ENCODE data around the gene CXCL3. TPM values are rescaled to one million over a fixed set of nuclear protein-coding genes. Genes with fewer than 3 reads are reported as not detected.

CXCL3 gene
- total RNA-seq, 1 donor from 2014 or later, result 1.4 TPM

GRCh38 chr4:74000301-74000700, 38.2 kb downstream of the CXCL3 start:
- no peak overlapping the region for H3K27ac Mint-ChIP-seq (ENCODE audit: unreplicated experiment)
- FAIRE-seq, result no peak
- peaks cover 7% of the 10 kb centered on the region for H3K27me3 Mint-ChIP-seq (ENCODE audit: low read depth, unreplicated experiment)
- Histone ChIP-seq H3K4me2 (ENCODE audit: low read length) (no peak overlapping the region), H3K9ac (ENCODE audit: low read length) (no peak overlapping the region), H3K4me3 (ENCODE audit: insufficient read depth, low read depth, low read length) (no peak overlapping the region), H3K79me2 (ENCODE audit: insufficient read depth, low read length) (no peaks in the 10 kb centered on the region), H3K27ac (ENCODE audit: low read depth, low read length) (no peak overlapping the region), H4K20me1 (ENCODE audit: insufficient read depth, low read length) (no peaks in the 10 kb centered on the region), H2AFZ (ENCODE audit: low read depth, low read length) (no peak overlapping the region), H3K27me3 (ENCODE audit: insufficient read depth, low read length) (peaks cover 8% of the 10 kb centered on the region), H3K4me1 (ENCODE audit: insufficient read depth, low read length) (peaks cover 11% of the 10 kb centered on the region), H3K9me3 (ENCODE audit: insufficient read depth, low read depth, low read length) (no peaks in the 10 kb centered on the region), H3K36me3 (ENCODE audit: insufficient read depth, low read length) (no peaks in the 10 kb centered on the region)
- TF ChIP-seq EZH2 (IDR thresholded peaks at IDR 0.05; ENCODE audit: insufficient read depth, low read length), result no peak
- TF ChIP-seq, protein P1, sequence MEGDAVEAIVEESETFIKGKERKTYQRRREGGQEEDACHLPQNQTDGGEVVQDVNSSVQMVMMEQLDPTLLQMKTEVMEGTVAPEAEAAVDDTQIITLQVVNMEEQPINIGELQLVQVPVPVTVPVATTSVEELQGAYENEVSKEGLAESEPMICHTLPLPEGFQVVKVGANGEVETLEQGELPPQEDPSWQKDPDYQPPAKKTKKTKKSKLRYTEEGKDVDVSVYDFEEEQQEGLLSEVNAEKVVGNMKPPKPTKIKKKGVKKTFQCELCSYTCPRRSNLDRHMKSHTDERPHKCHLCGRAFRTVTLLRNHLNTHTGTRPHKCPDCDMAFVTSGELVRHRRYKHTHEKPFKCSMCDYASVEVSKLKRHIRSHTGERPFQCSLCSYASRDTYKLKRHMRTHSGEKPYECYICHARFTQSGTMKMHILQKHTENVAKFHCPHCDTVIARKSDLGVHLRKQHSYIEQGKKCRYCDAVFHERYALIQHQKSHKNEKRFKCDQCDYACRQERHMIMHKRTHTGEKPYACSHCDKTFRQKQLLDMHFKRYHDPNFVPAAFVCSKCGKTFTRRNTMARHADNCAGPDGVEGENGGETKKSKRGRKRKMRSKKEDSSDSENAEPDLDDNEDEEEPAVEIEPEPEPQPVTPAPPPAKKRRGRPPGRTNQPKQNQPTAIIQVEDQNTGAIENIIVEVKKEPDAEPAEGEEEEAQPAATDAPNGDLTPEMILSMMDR (IDR thresholded peaks at IDR 0.05; ENCODE audit: insufficient read depth, low read depth, low read length), result no peak
- H3K4me1 Mint-ChIP-seq (ENCODE audit: low read depth, unreplicated experiment), result peaks cover 2% of the 10 kb centered on the region
- no peak overlapping the region for H3K4me3 Mint-ChIP-seq (ENCODE audit: unreplicated experiment)
- no peaks in the 10 kb centered on the region for H3K36me3 Mint-ChIP-seq (ENCODE audit: low read depth, unreplicated experiment)
- peaks cover 5% of the 10 kb centered on the region for H3K9me3 Mint-ChIP-seq (ENCODE audit: unreplicated experiment)
- DNase-seq (ENCODE audit: low read depth), result no peak

DNA sequence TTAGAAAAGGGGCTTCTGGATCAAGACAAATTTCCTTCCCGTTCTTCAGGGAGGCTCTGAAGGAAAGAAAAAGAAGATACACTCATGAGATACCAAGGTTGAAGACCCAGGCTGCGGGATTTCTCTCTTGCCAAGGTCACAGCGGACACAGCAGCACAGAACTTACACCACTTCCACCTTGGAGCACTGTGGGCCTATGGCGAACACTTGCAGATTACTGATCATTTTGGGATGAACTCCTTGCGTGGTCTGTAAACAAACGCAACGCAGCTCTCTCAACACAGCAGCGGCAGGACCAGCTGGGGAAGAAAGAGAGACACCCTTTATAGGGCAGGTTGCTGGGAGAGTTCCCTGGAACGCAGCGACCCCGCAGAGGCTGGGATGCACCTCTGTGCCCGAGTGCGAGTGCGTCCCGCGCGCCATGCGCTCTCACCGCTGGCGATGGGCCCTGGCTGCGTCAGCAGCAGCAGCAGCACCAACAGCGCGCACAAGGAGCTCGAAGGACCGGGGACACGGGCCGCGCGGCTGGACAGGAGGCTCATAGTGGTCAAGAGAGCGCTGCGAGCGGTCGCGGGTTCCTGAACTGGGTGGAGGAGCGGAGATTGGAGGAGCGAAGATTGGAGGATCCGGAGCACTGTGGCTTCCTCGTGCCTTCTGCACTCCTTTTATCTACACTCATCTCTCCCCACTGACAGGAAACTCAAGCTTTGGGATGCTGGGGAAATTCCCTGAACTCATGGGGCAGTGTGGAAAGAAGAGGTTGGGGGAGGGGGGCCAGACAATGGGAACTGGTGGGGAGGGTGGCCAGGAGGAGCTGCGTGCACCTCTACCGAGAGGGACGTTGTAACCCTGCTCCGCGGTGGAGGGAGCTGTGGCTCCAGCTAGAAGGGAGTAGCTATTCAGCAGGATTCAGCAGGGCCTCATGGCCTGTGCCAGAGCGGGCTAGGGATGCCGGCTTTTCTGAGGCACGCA, 40.2 kb downstream of the CXCL3 start, which contains the start of gene CXCL5:
Gene CXCL5, minus strand, starts transcription at position 638 of the 972 bp plus-strand sequence. Its CDS starts 96 bp downstream, at position 542.
- Mint-ChIP-seq H3K9me3 (ENCODE audit: unreplicated experiment) (peaks cover 5% of the 10 kb centered on the region), H3K36me3 (ENCODE audit: low read depth, unreplicated experiment) (no peaks in the 10 kb centered on the region), H3K4me3 (ENCODE audit: unreplicated experiment) (peak within 1 kb of the TSS; percentile 45), H3K4me1 (ENCODE audit: low read depth, unreplicated experiment) (no peaks in the 10 kb centered on the region), H3K27me3 (ENCODE audit: low read depth, unreplicated experiment) (peaks cover 10% of the 10 kb centered on the region), H3K27ac (ENCODE audit: unreplicated experiment) (no peak within 1 kb of the TSS)
- H3K4me2 ChIP-seq (ENCODE audit: low read length), result peak within 1 kb of the TSS; percentile 94
- TF ChIP-seq, protein P1 (IDR thresholded peaks at IDR 0.05; ENCODE audit: insufficient read depth, low read depth, low read length), result no peak
- peak; percentile 39 for DNase-seq (ENCODE audit: low read depth)
- no peaks in the 10 kb centered on the region for H4K20me1 ChIP-seq (ENCODE audit: insufficient read depth, low read length)
- H3K9ac ChIP-seq (ENCODE audit: low read length), result peak within 1 kb of the TSS; percentile 45
- no peak for FAIRE-seq
- no peaks in the 10 kb centered on the region for H3K79me2 ChIP-seq (ENCODE audit: insufficient read depth, low read length)
- peak within 1 kb of the TSS; percentile 91 for H2AFZ ChIP-seq (ENCODE audit: low read depth, low read length)
- H3K4me1 ChIP-seq (ENCODE audit: insufficient read depth, low read length), result peaks cover 11% of the 10 kb centered on the region
- no peak within 1 kb of the TSS for H3K27ac ChIP-seq (ENCODE audit: low read depth, low read length)
- H3K27me3 ChIP-seq (ENCODE audit: insufficient read depth, low read length), result peaks cover 8% of the 10 kb centered on the region
- no peaks in the 10 kb centered on the region for H3K36me3 ChIP-seq (ENCODE audit: insufficient read depth, low read length)
- H3K4me3 ChIP-seq (ENCODE audit: insufficient read depth, low read depth, low read length), result peak within 1 kb of the TSS; percentile 53
- no peaks in the 10 kb centered on the region for H3K9me3 ChIP-seq (ENCODE audit: insufficient read depth, low read depth, low read length)

DNA sequence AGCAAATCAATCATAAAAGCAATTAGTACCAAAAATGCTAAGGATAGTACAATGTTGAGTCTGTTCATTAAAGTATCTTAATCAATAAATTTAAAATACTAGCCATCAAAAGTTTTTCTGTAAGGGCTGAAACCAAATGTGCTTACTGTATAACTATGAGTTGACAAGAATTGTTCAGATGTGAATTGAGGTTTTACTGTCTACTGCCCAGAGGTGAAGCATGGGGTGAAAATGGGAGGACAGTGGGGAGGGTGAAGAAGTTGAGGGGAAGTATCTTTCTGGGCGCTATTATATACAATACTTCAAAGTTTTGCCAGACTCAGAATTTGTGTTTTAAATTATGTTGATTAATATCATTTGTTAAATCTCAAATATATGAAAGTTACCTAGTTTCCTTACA, 46.4 kb downstream of the CXCL3 start:
- no peak for TF ChIP-seq EZH2 (IDR thresholded peaks at IDR 0.05; ENCODE audit: insufficient read depth, low read length)
- TF ChIP-seq, protein P1 (IDR thresholded peaks at IDR 0.05; ENCODE audit: insufficient read depth, low read depth, low read length), result no peak
- Histone ChIP-seq H3K4me2 (ENCODE audit: low read length) (no peak overlapping the region), H4K20me1 (ENCODE audit: insufficient read depth, low read length) (no peaks in the 10 kb centered on the region), H2AFZ (ENCODE audit: low read depth, low read length) (no peak overlapping the region), H3K4me3 (ENCODE audit: insufficient read depth, low read depth, low read length) (no peak overlapping the region), H3K9ac (ENCODE audit: low read length) (no peak overlapping the region), H3K36me3 (ENCODE audit: insufficient read depth, low read length) (no peaks in the 10 kb centered on the region), H3K27me3 (ENCODE audit: insufficient read depth, low read length) (no peaks in the 10 kb centered on the region), H3K4me1 (ENCODE audit: insufficient read depth, low read length) (no peaks in the 10 kb centered on the region), H3K9me3 (ENCODE audit: insufficient read depth, low read depth, low read length) (no peaks in the 10 kb centered on the region), H3K27ac (ENCODE audit: low read depth, low read length) (no peak overlapping the region), H3K79me2 (ENCODE audit: insufficient read depth, low read length) (no peaks in the 10 kb centered on the region)
- Mint-ChIP-seq H3K9me3 (ENCODE audit: unreplicated experiment) (no peaks in the 10 kb centered on the region), H3K27ac (ENCODE audit: unreplicated experiment) (no peak overlapping the region), H3K4me1 (ENCODE audit: low read depth, unreplicated experiment) (no peaks in the 10 kb centered on the region), H3K36me3 (ENCODE audit: low read depth, unreplicated experiment) (no peaks in the 10 kb centered on the region), H3K4me3 (ENCODE audit: unreplicated experiment) (no peak overlapping the region), H3K27me3 (ENCODE audit: low read depth, unreplicated experiment) (peaks cover 3% of the 10 kb centered on the region)
- DNase-seq (ENCODE audit: low read depth) (no peak), FAIRE-seq (no peak)

All from astrocyte (in vitro differentiated cells and primary cell).